OCI-LY7 (cell line): ENCODE measurements around the gene ERN1. TPM values are rescaled to one million over a fixed set of nuclear protein-coding genes. Genes with fewer than 3 reads are reported as not detected.

ENCODE experiments used
- BruUV-seq: library from RNA; stranded (reverse); fragments of 400-500 nt; replicated peaks from 2 replicates; lab custom pipeline; 2021; lab: Mats Ljungman, UMichigan
- CTCF ChIA-PET: fragments of 300-600 bp; sonication (Branson Sonifier 250); formaldehyde crosslinking; loops from one replicate; lab custom pipeline; 2022; ENCODE audit warnings: antibody characterized with exemption; ENCODE audit not compliant: unreplicated experiment; lab: Charles Lee
- POLR2A ChIA-PET: fragments of 300-600 bp; sonication (Branson Sonifier 250); formaldehyde crosslinking; loops from one replicate; lab custom pipeline; 2022; ENCODE audit warnings: antibody characterized with exemption; lab: Charles Lee
- DNase-seq: peaks from one replicate; pipeline ENCODE4 v3.0.0-alpha.2; 2015; ENCODE audit warnings: low spot score
- H2AFZ ChIP-seq: fragments of 200-600 bp; sonication (generic), shearing (Covaris generic); 2 replicates; pipeline ENCODE4 v1.6.1; 2014; ENCODE audit warnings: mild to moderate bottlenecking, antibody characterized with exemption, low read length, moderate library complexity
- H3K27ac ChIP-seq: fragments of 200-600 bp; sonication (generic); 2 replicates; pipeline ENCODE4 v1.5.1; 2014; ENCODE audit warnings: mixed run types, low read depth, mild to moderate bottlenecking, moderate library complexity, low read length, inconsistent platforms; ENCODE audit not compliant: poor library complexity, severe bottlenecking
- H3K36me3 ChIP-seq: fragments of 200-600 bp; sonication (generic); 2 replicates; pipeline ENCODE4 v1.6.1; 2014; ENCODE audit warnings: mild to moderate bottlenecking, antibody characterized with exemption, low read length, moderate library complexity, mixed read lengths; ENCODE audit not compliant: insufficient read depth
- H3K4me1 ChIP-seq: fragments of 200-600 bp; sonication (generic); 2 replicates; pipeline ENCODE4 v1.5.1; 2014; ENCODE audit warnings: mild to moderate bottlenecking, low read length; ENCODE audit not compliant: insufficient read depth, poor library complexity, severe bottlenecking
- H3K4me2 ChIP-seq: fragments of 200-600 bp; sonication (generic); 2 replicates; pipeline ENCODE4 v1.6.1; 2014; ENCODE audit warnings: mild to moderate bottlenecking, low read length
- H3K4me3 ChIP-seq: fragments of 200-600 bp; sonication (generic); 2 replicates; pipeline ENCODE4 v1.5.1; 2014; ENCODE audit warnings: mild to moderate bottlenecking, low read depth, low read length; ENCODE audit not compliant: poor library complexity, severe bottlenecking
- H3K79me2 ChIP-seq: fragments of 200-600 bp; sonication (generic); 2 replicates; pipeline ENCODE4 v1.6.1; 2016; ENCODE audit warnings: low read depth, mild to moderate bottlenecking, low read length, moderate library complexity, mixed read lengths; ENCODE audit not compliant: insufficient read depth
- H3K9me2 ChIP-seq: fragments of 200-600 bp; sonication (generic); 2 replicates; pipeline ENCODE4 v1.6.1; 2016; ENCODE audit warnings: mild to moderate bottlenecking, low read length, mixed read lengths; ENCODE audit not compliant: insufficient read depth
- H3K9me3 ChIP-seq: fragments of 200-600 bp; sonication (generic); 2 replicates; pipeline ENCODE4 v1.6.1; 2014; ENCODE audit warnings: mild to moderate bottlenecking, mixed run types, low read length, mixed read lengths
- H4K20me1 ChIP-seq: fragments of 200-600 bp; sonication (generic); 2 replicates; pipeline ENCODE4 v1.6.1; 2014; ENCODE audit warnings: mild to moderate bottlenecking, antibody characterized with exemption, low read length, moderate library complexity, mixed read lengths; ENCODE audit not compliant: insufficient read depth
- CTCF ChIP-seq: fragments of 200-600 bp; sonication (generic); conservative IDR thresholded peaks from 2 replicates; pipeline ENCODE4 v1.5.1; 2014; ENCODE audit warnings: mild to moderate bottlenecking, antibody characterized with exemption, low read length, moderate library complexity, mixed read lengths
- EZH2phosphoT487 ChIP-seq: fragments of 200-600 bp; sonication (generic); IDR thresholded peaks from 2 replicates; pipeline ENCODE4 v1.6.1; 2018; ENCODE audit warnings: low read depth, borderline replicate concordance, mild to moderate bottlenecking, mixed run types, antibody characterized with exemption, low read length, moderate library complexity, mixed read lengths
- intact Hi-C: fragments of 100-400 bp; cut with micrococcal nuclease; formaldehyde crosslinking; loops from one replicate; pipeline ENCODE4 v1.10.0; 2022; ENCODE audit not compliant: unreplicated experiment
- total RNA-seq, 2 experiments: library from RNA; depleted of rRNA in 1 of 2; stranded (reverse); fragments of >200 nt in 1 of 2; shearing (Covaris generic) in 1 of 2; gene quantifications; 2 replicates each; pipeline ENCODE4 v1.2.3, GENCODE V29; 2014 to 2022

ERN1 gene
- total RNA-seq, 2 experiments from 2014 or later, result 22.0 to 70.3 TPM

GRCh38 chr17:64120159-64120810 is 9.7 kb downstream of the ERN1 start:
- H3K27ac ChIP-seq, result peak overlapping the region; percentile 51
- H2AFZ ChIP-seq, result no peak overlapping the region
- H3K4me3 ChIP-seq, result peak overlapping the region; percentile 20
- no peaks in the 10 kb centered on the region for H3K9me2 ChIP-seq
- CTCF ChIA-PET, result no interaction called here
- intact Hi-C loops, result loop anchor here (2.0 kb wide), 2 partner anchors 13 to 45 kb away; no protein-coding TSS in a partner anchor
- peaks cover 53% of the 10 kb centered on the region; the same call in 1 of the 2 replicates for H3K79me2 ChIP-seq
- TF ChIP-seq EZH2phosphoT487 (no peak), CTCF (no peak)
- H3K36me3 ChIP-seq, result peaks cover 27% of the 10 kb centered on the region
- DNase-seq, result no peak
- POLR2A ChIA-PET, result interaction anchor here (0.5 to 1.7 kb wide), 6 partner anchors 9 to 102 kb away, joined by 3 to 7 read pairs (median 4); partner anchors contain the start of genes ERN1 and ICAM2
- H4K20me1 ChIP-seq, result no peaks in the 10 kb centered on the region; the same call in 1 of the 2 replicates
- H3K4me1 ChIP-seq, result peaks cover 30% of the 10 kb centered on the region
- no TSS peak for BruUV-seq
- H3K4me2 ChIP-seq, result peak overlapping the region; percentile 54
- H3K9me3 ChIP-seq, result no peaks in the 10 kb centered on the region

- no peaks in the 10 kb centered on the region for H4K20me1 ChIP-seq
- H3K79me2 ChIP-seq, result peaks cover 36% of the 10 kb centered on the region; the same call in 1 of the 2 replicates
- intact Hi-C loops, result no loop called here
- no peak for DNase-seq
- no peak overlapping the region for H3K4me2 ChIP-seq
- ChIA-PET CTCF (interaction anchor here (1.0 to 1.1 kb wide), 2 partner anchors 55 to 172 kb away, joined by 3 read pairs; no protein-coding TSS in a partner anchor), POLR2A (interaction anchor here (1.0 to 1.4 kb wide), 3 partner anchors 36 to 45 kb away, joined by 3 to 4 read pairs (median 3); no protein-coding TSS in a partner anchor)
- peaks cover 12% of the 10 kb centered on the region; the same call in 1 of the 2 replicates for H3K36me3 ChIP-seq
- no peak overlapping the region for H2AFZ ChIP-seq
- TF ChIP-seq EZH2phosphoT487 (no peak), CTCF (no peak)
- H3K9me3 ChIP-seq, result no peaks in the 10 kb centered on the region
- H3K9me2 ChIP-seq, result no peaks in the 10 kb centered on the region
- BruUV-seq, result no TSS peak
- H3K4me3 ChIP-seq, result no peak overlapping the region
- no peak overlapping the region for H3K27ac ChIP-seq
- peaks cover 30% of the 10 kb centered on the region for H3K4me1 ChIP-seq
Measured at GRCh38 chr17:64117981-64118979, 11.7 kb downstream of the ERN1 start.
